ENCODE data around the gene PBLD.
"Not testable (repeated sequence)": the region's sequence is repeated elsewhere in the genome, so short reads cannot be mapped to it uniquely, and the experiment has no call there.

The PBLD gene

GRCh38 chr10:68327889-68328786, 4.6 kb downstream of the PBLD start:
- Histone ChIP-seq H3K36me3 (ENCODE audit: insufficient read depth, low read length) (peaks cover 5% of the 10 kb centered on the region), H3K4me1 (ENCODE audit: insufficient read depth, low read length, severe bottlenecking) (peaks cover 37% of the 10 kb centered on the region), H3K27ac (ENCODE audit: low read depth, low read length, poor library complexity, severe bottlenecking) (peak overlapping the region; percentile 96), H3K9ac (ENCODE audit: low read length) (no peak overlapping the region), H3K9me3 (ENCODE audit: low read length) (no peaks in the 10 kb centered on the region), H2AFZ (ENCODE audit: low read length) (peak overlapping the region; percentile 77), H4K20me1 (ENCODE audit: insufficient read depth, low read length) (no peaks in the 10 kb centered on the region), H3F3A (ENCODE audit: insufficient read depth, low read length) (no peaks in the 10 kb centered on the region), H3K79me2 (ENCODE audit: insufficient read depth, low read length) (peaks cover 12% of the 10 kb centered on the region), H3K4me2 (ENCODE audit: low read length) (peak overlapping the region; percentile 13), H3K27me3 (ENCODE audit: insufficient read depth, low read length) (no peaks in the 10 kb centered on the region), H3K9me2 (ENCODE audit: low read depth, low read length) (no peaks in the 10 kb centered on the region), H3K4me3 (ENCODE audit: low read depth, low read length, poor library complexity, severe bottlenecking) (no peak overlapping the region)
- TF ChIP-seq EZH2 (IDR thresholded peaks at IDR 0.05; ENCODE audit: borderline replicate concordance, low read length): no peak
- no peak for TF ChIP-seq CTCF (IDR thresholded peaks at IDR 0.05; ENCODE audit: low read length)

GRCh38 chr10:68324396-68324795, 8.3 kb downstream of the PBLD start:
- not testable (repeated sequence) for H3K4me3 ChIP-seq (ENCODE audit: low read depth, low read length, poor library complexity, severe bottlenecking); H3K27ac ChIP-seq (ENCODE audit: low read depth, low read length, poor library complexity, severe bottlenecking); H4K20me1 ChIP-seq (ENCODE audit: insufficient read depth, low read length); H3K79me2 ChIP-seq (ENCODE audit: insufficient read depth, low read length); H3K9ac ChIP-seq (ENCODE audit: low read length); H3K36me3 ChIP-seq (ENCODE audit: insufficient read depth, low read length); H3K27me3 ChIP-seq (ENCODE audit: insufficient read depth, low read length); H3K9me2 ChIP-seq (ENCODE audit: low read depth, low read length); H3K4me2 ChIP-seq (ENCODE audit: low read length); H3K9me3 ChIP-seq (ENCODE audit: low read length); H3F3A ChIP-seq (ENCODE audit: insufficient read depth, low read length); H2AFZ ChIP-seq (ENCODE audit: low read length)
- H3K4me1 ChIP-seq (ENCODE audit: insufficient read depth, low read length, severe bottlenecking): peaks cover 17% of the 10 kb centered on the region

GRCh38 chr10:68318331-68319059, 14.2 kb downstream of the PBLD start:
- TF ChIP-seq EZH2 (IDR thresholded peaks at IDR 0.05; ENCODE audit: borderline replicate concordance, low read length): no peak
- TF ChIP-seq CTCF (IDR thresholded peaks at IDR 0.05; ENCODE audit: low read length): no peak
- H4K20me1 ChIP-seq (ENCODE audit: insufficient read depth, low read length): no peaks in the 10 kb centered on the region
- no peak overlapping the region for H3K4me2 ChIP-seq (ENCODE audit: low read length)
- peaks cover 10% of the 10 kb centered on the region; the same call in 1 of the 2 replicates for H3K9me3 ChIP-seq (ENCODE audit: low read length)
- no peaks in the 10 kb centered on the region; the same call in 1 of the 2 replicates for H3K36me3 ChIP-seq (ENCODE audit: insufficient read depth, low read length)
- no peak overlapping the region for H3K27ac ChIP-seq (ENCODE audit: low read depth, low read length, poor library complexity, severe bottlenecking)
- no peaks in the 10 kb centered on the region for H3K4me1 ChIP-seq (ENCODE audit: insufficient read depth, low read length, severe bottlenecking)
- H3K9ac ChIP-seq (ENCODE audit: low read length): no peak overlapping the region
- no peak overlapping the region for H3K4me3 ChIP-seq (ENCODE audit: low read depth, low read length, poor library complexity, severe bottlenecking)
- no peak overlapping the region for H2AFZ ChIP-seq (ENCODE audit: low read length)
- no peaks in the 10 kb centered on the region for H3K27me3 ChIP-seq (ENCODE audit: insufficient read depth, low read length)
- H3K79me2 ChIP-seq (ENCODE audit: insufficient read depth, low read length): no peaks in the 10 kb centered on the region
- no peaks in the 10 kb centered on the region for H3F3A ChIP-seq (ENCODE audit: insufficient read depth, low read length)
- H3K9me2 ChIP-seq (ENCODE audit: low read depth, low read length): no peaks in the 10 kb centered on the region
